ENCODE results near the gene DPYSL4. TPM values are rescaled to one million over a fixed set of nuclear protein-coding genes. Genes with fewer than 3 reads are reported as not detected.

Gene DPYSL4
- total RNA-seq, 4 donors from 2014 or later: 1.1 to 1.3 TPM; not detected in 2

DNA sequence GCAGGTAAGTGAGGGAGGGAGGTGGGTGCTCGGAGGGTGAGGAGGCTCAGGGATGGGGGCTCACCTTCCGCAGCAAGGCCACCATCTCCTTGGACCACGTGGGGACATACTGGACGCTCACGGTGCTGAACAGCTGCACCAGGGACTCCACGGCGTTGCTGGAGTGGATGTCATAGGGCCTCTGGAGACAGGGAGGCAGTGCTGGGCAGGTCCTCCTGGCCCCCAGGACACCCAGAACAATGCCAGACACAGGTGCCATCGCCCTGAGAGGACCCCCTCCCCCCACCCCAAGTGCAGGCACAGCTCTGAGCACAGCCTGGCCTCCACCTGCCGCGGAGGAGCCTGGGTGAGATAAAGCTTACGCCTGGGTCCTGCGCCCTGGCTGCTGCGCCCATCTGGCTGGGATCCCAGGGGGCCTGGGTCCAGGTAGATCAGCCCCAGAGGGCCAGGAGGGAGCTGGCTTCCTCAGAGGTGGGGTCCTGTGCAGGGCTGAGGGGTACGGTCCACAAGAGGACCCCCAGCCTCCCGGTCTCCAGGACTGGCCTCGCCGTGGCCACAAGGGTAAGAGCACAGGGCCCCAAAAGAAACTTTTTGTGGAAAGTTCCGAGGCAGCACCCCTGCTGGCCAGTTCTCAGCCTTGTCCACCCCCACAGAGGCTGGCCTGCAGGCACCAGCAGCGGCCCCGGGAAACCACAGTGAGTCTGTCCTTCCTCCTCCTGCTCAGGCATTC, 37.8 kb downstream of the DPYSL4 start:
- intact Hi-C loops (cut with DNase I; ENCODE audit: low total_unique reads): loop anchor here (5.0 kb wide), 2 partner anchors 128 to 233 kb away; no protein-coding TSS in a partner anchor
- H3K4me3 ChIP-seq (ENCODE audit: low read depth, poor library complexity, severe bottlenecking): no peak overlapping the region
- no peak for DNase-seq (ENCODE audit: low spot score in 2 of 2)
- TF ChIP-seq, protein P1, sequence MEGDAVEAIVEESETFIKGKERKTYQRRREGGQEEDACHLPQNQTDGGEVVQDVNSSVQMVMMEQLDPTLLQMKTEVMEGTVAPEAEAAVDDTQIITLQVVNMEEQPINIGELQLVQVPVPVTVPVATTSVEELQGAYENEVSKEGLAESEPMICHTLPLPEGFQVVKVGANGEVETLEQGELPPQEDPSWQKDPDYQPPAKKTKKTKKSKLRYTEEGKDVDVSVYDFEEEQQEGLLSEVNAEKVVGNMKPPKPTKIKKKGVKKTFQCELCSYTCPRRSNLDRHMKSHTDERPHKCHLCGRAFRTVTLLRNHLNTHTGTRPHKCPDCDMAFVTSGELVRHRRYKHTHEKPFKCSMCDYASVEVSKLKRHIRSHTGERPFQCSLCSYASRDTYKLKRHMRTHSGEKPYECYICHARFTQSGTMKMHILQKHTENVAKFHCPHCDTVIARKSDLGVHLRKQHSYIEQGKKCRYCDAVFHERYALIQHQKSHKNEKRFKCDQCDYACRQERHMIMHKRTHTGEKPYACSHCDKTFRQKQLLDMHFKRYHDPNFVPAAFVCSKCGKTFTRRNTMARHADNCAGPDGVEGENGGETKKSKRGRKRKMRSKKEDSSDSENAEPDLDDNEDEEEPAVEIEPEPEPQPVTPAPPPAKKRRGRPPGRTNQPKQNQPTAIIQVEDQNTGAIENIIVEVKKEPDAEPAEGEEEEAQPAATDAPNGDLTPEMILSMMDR (IDR thresholded peaks at IDR 0.05): no peak
- no peak for TF ChIP-seq POLR2A (IDR thresholded peaks at IDR 0.05)
- 88% methylated on average over 11 to 15 of the region's 20 CpGs for WGBS, 2 donors

DNA sequence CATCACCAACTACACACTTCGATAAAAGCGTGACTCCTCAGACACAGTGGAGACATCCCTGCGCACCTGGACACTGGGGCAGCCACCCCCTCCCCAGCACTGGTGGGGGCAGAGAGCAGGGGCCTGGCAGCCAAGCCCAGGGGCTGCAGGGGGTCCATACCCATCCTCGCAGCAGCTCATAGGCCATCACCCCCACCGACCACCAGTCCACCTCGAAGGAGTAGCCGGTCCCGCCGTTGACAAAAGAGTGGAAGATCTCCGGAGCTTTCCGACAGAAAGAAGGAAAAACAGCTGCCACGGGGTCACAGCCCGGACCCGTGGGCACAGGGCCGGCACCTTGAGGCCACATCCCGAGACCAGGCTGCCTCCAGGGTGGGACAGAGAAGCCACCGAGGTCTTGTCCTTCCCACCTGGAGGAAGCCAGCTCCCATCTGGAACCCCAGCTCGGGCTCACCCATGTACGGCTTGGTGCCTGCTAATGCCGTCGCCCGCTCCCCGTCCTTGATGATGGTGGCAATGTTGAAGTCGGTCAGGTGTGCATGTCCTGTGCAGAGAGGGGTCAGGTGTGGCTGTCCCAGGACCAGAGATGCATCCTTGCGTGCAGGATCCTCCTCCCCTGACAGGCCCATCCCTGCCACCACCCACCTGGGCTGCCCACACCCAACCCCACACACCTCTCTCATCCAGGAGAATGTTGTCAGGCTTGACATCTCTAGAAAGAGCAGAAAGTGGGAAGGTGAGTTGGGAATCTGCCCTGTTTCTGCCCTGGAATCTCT, 38.5 kb downstream of the DPYSL4 start:
- WGBS, 2 donors: 90 to 91% methylated on average over 22 to 24 of the region's 25 CpGs
- no peak for TF ChIP-seq POLR2A (IDR thresholded peaks at IDR 0.05)
- TF ChIP-seq, protein P1 (IDR thresholded peaks at IDR 0.05): no peak

DNA sequence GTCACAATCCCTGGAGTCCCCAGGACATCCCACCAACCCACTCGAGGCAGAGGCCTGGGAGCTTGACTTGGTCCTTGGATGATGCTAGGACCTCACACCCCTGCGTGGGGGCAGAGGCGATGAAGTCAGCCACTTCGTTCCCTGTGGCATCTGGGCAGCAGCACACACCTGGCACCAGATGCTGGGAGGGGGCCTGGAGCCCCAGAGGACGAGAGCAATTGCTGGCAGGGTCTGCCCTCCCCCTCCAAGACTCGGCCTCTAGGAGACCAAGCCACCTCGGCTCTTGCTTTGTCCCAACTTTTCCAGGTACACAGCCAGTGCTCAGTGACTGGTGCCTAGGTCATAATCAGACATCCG, 39.1 kb downstream of the DPYSL4 start:
- intact Hi-C loops (cut with DNase I; ENCODE audit: low total_unique reads): no loop called here
- TF ChIP-seq, protein P1 (IDR thresholded peaks at IDR 0.05): no peak
- no peak for TF ChIP-seq POLR2A (IDR thresholded peaks at IDR 0.05)
- no peak for DNase-seq (ENCODE audit: low spot score in 2 of 2)
- no peak overlapping the region for H3K4me3 ChIP-seq (ENCODE audit: low read depth, poor library complexity, severe bottlenecking)
- WGBS, 2 donors: 68 to 79% methylated on average over 5 to 8 of the region's 8 CpGs

More for the DNA sequence above, 38.5 kb downstream of the DPYSL4 start:
- H3K4me3 ChIP-seq (ENCODE audit: low read depth, poor library complexity, severe bottlenecking): no peak overlapping the region
- no peak for DNase-seq (ENCODE audit: low spot score in 2 of 2)
- intact Hi-C loops (cut with DNase I; ENCODE audit: low total_unique reads): no loop called here

DNA sequence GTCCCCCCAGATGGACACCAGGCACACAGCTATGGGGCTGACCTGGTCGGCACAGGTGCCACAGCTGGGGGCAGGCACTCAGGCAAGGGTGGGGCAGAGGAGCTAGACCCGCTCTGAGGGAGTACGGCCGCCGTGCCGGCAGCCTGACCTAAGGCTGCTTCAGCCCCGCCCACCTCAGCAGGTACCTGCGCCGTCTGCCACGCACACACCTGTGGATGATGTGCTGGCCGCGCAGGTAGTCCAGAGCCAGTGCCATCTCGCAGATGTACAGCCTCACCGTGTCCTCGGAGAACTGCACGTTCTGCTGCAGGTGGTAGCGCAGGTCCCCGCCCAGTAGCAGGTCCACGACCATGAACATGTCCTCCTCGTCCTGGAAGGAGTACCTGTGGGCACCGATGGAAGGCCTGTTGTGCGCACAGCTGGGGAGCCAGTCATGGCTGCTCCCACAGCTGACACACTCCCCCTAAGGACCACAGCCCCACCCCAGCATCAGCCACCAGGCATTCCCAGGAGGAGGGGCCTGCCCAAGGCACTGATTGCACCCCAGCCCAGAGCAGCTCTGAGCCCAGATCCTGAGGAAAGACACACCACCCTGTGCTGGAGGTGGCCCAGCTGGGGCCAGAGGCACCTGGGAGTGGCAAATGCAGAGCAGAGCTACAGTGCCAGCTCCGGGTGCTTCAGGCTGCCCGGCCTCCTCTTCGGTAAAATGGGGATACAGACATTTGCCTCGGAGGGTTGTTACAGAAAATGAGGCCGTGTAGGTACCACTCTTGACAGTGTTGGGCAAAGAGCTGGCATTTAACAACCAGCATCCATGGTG, 40.0 kb downstream of the DPYSL4 start:
- H3K4me3 ChIP-seq (ENCODE audit: low read depth, poor library complexity, severe bottlenecking): no peak overlapping the region
- WGBS, 2 donors: 61 to 76% methylated on average over 20 to 25 of the region's 27 CpGs
- no peak for TF ChIP-seq POLR2A (IDR thresholded peaks at IDR 0.05)
- TF ChIP-seq, protein P1 (IDR thresholded peaks at IDR 0.05): no peak
- intact Hi-C loops (cut with DNase I; ENCODE audit: low total_unique reads): no loop called here
- DNase-seq (ENCODE audit: low spot score in 2 of 2): no peak

DNA sequence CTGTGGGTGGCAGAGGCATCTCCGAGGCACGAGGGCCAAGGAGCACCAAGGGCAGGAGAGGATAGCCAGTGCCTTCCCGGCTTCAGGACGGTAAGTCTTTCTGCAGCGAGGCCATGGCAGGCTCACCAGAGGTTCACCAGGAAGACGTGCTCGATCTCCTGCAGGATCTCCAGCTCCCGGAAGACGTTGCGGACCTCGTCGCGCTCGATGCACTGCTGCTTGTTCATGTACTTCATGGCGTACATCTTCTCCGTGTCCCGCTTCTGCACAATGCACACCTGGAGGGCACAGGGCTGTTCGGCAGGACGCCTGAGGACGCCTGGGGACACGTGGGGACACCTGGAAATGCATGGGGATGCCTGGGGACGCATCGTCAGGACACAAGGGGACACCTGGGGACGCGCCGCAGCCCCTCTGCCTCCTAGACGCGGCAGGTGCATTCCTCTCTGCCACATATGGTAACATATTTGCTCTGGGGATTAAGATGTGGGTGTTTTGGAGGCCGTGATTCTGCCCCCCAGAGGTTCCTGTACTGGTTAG, 41.2 kb downstream of the DPYSL4 start:
- intact Hi-C loops (cut with DNase I; ENCODE audit: low total_unique reads): no loop called here
- WGBS, 2 donors: 93 to 94% methylated on average over 28 to 29 of the region's 29 CpGs

More for the DNA sequence above, 41.2 kb downstream of the DPYSL4 start:
- DNase-seq (ENCODE audit: low spot score in 2 of 2): no peak
- TF ChIP-seq, protein P1 (IDR thresholded peaks at IDR 0.05): no peak
- no peak for TF ChIP-seq POLR2A (IDR thresholded peaks at IDR 0.05)
- H3K4me3 ChIP-seq (ENCODE audit: low read depth, poor library complexity, severe bottlenecking): no peak overlapping the region

Data from lower leg skin (tissue), 4 donors.